ENCODE data around the gene ZC3H10. TPM values are rescaled to one million over a fixed set of nuclear protein-coding genes. Genes with fewer than 3 reads are reported as not detected.

Gene ZC3H10
- total and polyA plus RNA-seq, 2 of the 13 experiments (the other 11 are each of a cell fraction or from before 2014, with no cell fraction given) = 0.70 to 2.3 TPM

DNA sequence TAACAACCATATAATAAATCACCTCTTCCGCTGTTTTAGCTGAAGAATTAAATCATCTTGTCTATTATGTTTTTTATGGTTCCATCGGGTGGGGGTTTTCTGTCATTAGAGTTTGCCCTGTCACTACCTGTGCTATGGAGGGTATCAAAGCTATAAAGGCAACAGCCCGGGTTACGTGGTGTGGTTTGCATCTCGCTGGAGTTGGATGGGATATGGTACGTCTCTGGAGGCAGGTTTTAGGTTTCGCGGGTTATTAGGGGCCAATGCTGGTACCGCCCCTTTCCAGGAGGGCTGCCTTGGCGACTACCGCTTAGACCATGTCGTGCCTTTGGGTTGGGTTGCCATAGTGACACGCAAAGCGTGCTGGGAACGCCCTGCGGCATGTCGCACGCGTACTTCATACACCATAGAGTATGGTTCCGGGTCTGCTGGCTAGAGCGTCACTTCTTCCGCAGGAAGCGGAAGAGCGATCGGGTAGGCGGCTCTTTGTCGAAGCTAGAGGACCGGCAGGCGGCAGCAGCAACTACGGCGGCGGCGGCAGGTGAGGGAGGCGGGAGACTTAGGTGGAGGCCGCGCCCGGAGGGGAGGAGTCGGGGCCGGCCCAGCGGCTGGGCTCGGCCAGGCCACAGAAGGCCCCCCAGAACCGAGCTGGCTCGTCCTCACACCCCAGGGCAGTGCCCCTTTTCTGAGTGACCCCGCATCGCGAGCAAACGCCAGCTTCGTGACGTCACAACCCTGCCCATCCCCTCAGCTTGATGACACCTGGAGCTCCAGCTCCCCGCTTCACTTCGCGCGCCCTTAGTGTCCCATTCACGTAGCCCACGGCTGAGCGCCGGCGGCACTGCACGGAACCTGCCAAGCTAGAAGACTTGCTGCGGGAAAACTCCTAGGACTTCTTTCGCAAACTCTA is at the start of gene ZC3H10 (continued):
- TF ChIP-seq, protein P1, sequence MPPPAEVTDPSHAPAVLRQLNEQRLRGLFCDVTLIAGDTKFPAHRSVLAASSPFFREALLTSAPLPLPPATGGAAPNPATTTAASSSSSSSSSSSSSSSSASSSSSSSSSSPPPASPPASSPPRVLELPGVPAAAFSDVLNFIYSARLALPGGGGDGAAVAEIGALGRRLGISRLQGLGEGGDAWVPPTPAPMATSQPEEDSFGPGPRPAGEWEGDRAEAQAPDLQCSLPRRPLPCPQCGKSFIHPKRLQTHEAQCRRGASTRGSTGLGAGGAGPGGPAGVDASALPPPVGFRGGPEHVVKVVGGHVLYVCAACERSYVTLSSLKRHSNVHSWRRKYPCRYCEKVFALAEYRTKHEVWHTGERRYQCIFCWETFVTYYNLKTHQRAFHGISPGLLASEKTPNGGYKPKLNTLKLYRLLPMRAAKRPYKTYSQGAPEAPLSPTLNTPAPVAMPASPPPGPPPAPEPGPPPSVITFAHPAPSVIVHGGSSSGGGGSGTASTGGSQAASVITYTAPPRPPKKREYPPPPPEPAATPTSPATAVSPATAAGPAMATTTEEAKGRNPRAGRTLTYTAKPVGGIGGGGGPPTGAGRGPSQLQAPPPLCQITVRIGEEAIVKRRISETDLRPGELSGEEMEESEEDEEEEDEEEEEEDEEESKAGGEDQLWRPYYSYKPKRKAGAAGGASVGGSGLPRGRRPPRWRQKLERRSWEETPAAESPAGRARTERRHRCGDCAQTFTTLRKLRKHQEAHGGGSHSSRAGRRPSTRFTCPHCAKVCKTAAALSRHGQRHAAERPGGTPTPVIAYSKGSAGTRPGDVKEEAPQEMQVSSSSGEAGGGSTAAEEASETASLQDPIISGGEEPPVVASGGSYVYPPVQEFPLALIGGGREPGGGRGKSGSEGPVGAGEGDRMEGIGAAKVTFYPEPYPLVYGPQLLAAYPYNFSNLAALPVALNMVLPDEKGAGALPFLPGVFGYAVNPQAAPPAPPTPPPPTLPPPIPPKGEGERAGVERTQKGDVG (CRISPR knock-in tag; IDR thresholded peaks at IDR 0.05; ENCODE audit: borderline replicate concordance) = no peak
- TF ChIP-seq, protein P2, sequence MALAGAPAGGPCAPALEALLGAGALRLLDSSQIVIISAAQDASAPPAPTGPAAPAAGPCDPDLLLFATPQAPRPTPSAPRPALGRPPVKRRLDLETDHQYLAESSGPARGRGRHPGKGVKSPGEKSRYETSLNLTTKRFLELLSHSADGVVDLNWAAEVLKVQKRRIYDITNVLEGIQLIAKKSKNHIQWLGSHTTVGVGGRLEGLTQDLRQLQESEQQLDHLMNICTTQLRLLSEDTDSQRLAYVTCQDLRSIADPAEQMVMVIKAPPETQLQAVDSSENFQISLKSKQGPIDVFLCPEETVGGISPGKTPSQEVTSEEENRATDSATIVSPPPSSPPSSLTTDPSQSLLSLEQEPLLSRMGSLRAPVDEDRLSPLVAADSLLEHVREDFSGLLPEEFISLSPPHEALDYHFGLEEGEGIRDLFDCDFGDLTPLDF (CRISPR knock-in tag; IDR thresholded peaks at IDR 0.05) = peak; percentile 57
- TF ChIP-seq ZNF839 (CRISPR knock-in tag; IDR thresholded peaks at IDR 0.05; ENCODE audit: borderline replicate concordance) (no peak), ZNF850 (CRISPR knock-in tag; conservative IDR thresholded peaks at IDR 0.05) (no peak), KDM2A (CRISPR knock-in tag; IDR thresholded peaks at IDR 0.05; ENCODE audit: borderline replicate concordance, low read depth) (peak; percentile 100), MAFG (CRISPR knock-in tag; IDR thresholded peaks at IDR 0.05) (no peak), HOXA7 (CRISPR knock-in tag; IDR thresholded peaks at IDR 0.05) (no peak), ZNF274 (CRISPR knock-in tag; IDR thresholded peaks at IDR 0.05) (peak; percentile 68; the same call in 1 of the 2 replicates), ZNF772 (CRISPR knock-in tag; IDR thresholded peaks at IDR 0.05) (peak; percentile 92), ZNF737 (CRISPR knock-in tag; IDR thresholded peaks at IDR 0.05; ENCODE audit: borderline replicate concordance) (no peak; the same call in 1 of the 2 replicates), ZNF572 (CRISPR knock-in tag; IDR thresholded peaks at IDR 0.05) (no peak), PHF20 (CRISPR knock-in tag; IDR thresholded peaks at IDR 0.05) (peak; percentile 98), FIP1L1 (IDR thresholded peaks at IDR 0.05; ENCODE audit: borderline replicate concordance, insufficient read depth, low read depth, low read length) (peak; percentile 81; the same call in 1 of the 2 replicates), DNMT3B (CRISPR knock-in tag; conservative IDR thresholded peaks at IDR 0.05) (peak; percentile 73; the same call in 1 of the 2 replicates), FOXP1 (IDR thresholded peaks at IDR 0.05) (0 out of 2 replicates have a peak, but pooled peaks have one; percentile 11), FOXP1 (CRISPR knock-in tag; IDR thresholded peaks at IDR 0.05) (no peak), TARDBP (CRISPR knock-in tag; IDR thresholded peaks at IDR 0.05) (peak; percentile 95)
- TF ChIP-seq, protein P3, sequence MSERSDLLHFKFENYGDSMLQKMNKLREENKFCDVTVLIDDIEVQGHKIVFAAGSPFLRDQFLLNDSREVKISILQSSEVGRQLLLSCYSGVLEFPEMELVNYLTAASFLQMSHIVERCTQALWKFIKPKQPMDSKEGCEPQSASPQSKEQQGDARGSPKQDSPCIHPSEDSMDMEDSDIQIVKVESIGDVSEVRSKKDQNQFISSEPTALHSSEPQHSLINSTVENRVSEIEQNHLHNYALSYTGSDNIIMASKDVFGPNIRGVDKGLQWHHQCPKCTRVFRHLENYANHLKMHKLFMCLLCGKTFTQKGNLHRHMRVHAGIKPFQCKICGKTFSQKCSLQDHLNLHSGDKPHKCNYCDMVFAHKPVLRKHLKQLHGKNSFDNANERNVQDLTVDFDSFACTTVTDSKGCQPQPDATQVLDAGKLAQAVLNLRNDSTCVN (CRISPR knock-in tag; IDR thresholded peaks at IDR 0.05; ENCODE audit: borderline replicate concordance) = 0 out of 2 replicates have a peak, but pooled peaks have one; percentile 67
- TF ChIP-seq, protein P4, sequence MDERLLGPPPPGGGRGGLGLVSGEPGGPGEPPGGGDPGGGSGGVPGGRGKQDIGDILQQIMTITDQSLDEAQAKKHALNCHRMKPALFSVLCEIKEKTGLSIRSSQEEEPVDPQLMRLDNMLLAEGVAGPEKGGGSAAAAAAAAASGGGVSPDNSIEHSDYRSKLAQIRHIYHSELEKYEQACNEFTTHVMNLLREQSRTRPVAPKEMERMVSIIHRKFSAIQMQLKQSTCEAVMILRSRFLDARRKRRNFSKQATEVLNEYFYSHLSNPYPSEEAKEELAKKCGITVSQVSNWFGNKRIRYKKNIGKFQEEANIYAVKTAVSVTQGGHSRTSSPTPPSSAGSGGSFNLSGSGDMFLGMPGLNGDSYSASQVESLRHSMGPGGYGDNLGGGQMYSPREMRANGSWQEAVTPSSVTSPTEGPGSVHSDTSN (CRISPR knock-in tag; IDR thresholded peaks at IDR 0.05) = 0 out of 2 replicates have a peak, but pooled peaks have one; percentile 25
- TF ChIP-seq, protein P5, sequence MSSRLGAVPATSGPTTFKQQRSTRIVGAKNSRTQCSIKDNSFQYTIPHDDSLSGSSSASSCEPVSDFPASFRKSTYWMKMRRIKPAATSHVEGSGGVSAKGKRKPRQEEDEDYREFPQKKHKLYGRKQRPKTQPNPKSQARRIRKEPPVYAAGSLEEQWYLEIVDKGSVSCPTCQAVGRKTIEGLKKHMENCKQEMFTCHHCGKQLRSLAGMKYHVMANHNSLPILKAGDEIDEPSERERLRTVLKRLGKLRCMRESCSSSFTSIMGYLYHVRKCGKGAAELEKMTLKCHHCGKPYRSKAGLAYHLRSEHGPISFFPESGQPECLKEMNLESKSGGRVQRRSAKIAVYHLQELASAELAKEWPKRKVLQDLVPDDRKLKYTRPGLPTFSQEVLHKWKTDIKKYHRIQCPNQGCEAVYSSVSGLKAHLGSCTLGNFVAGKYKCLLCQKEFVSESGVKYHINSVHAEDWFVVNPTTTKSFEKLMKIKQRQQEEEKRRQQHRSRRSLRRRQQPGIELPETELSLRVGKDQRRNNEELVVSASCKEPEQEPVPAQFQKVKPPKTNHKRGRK (CRISPR knock-in tag; IDR thresholded peaks at IDR 0.05) = no peak

Measured in HepG2 (cell line).